Measurements from ENCODE around the gene AKAP11. TPM values are rescaled to one million over a fixed set of nuclear protein-coding genes. Genes with fewer than 3 reads are reported as not detected.

The AKAP11 gene
- total and polyA plus RNA-seq, 2 of the 13 experiments (the other 11 are each of a cell fraction or from before 2014, with no cell fraction given): 7.2 to 9.8 TPM

GRCh38 chr13:42271337-42272114 is 426 bp upstream of the AKAP11 start (continued):
- TF ChIP-seq ZNF766 (CRISPR knock-in tag; IDR thresholded peaks at IDR 0.05; ENCODE audit: borderline replicate concordance): peak; percentile 92; the same call in 1 of the 2 replicates
- TF ChIP-seq KDM4B (CRISPR knock-in tag; IDR thresholded peaks at IDR 0.05): no peak
- peak; percentile 67; the same call in 1 of the 2 replicates for TF ChIP-seq ZNF75D (CRISPR knock-in tag; IDR thresholded peaks at IDR 0.05; ENCODE audit: borderline replicate concordance)
- TF ChIP-seq HOXA7 (CRISPR knock-in tag; IDR thresholded peaks at IDR 0.05): no peak
- TF ChIP-seq SRY (CRISPR knock-in tag; IDR thresholded peaks at IDR 0.05): peak; percentile 74; the same call in 1 of the 2 replicates
- TF ChIP-seq NFE2L2 (IDR thresholded peaks at IDR 0.05; ENCODE audit: low read length): no peak
- peak; percentile 77 for TF ChIP-seq NFYC (CRISPR knock-in tag; IDR thresholded peaks at IDR 0.05)
- TF ChIP-seq ZNF883 (CRISPR knock-in tag; IDR thresholded peaks at IDR 0.05; ENCODE audit: not compliant biosample characterization): peak; percentile 47
- peak; percentile 79 for TF ChIP-seq TFE3 (CRISPR knock-in tag; IDR thresholded peaks at IDR 0.05)
- TF ChIP-seq SIX4 (CRISPR knock-in tag; IDR thresholded peaks at IDR 0.05): peak; percentile 44; the same call in 1 of the 2 replicates
- no peak for TF ChIP-seq CREM (IDR thresholded peaks at IDR 0.05)
- TF ChIP-seq CREM (CRISPR knock-in tag; IDR thresholded peaks at IDR 0.05): no peak
- TF ChIP-seq RXRB (CRISPR knock-in tag; IDR thresholded peaks at IDR 0.05; ENCODE audit: borderline replicate concordance): peak; percentile 44; the same call in 1 of the 2 replicates
- TF ChIP-seq TCF7L2 (IDR thresholded peaks at IDR 0.05; ENCODE audit: low read depth, low read length): no peak
- no peak for TF ChIP-seq ZNF121 (CRISPR knock-in tag; IDR thresholded peaks at IDR 0.05)
- TF ChIP-seq E2F5 (CRISPR knock-in tag; conservative IDR thresholded peaks at IDR 0.05): peak; percentile 85
- peak; percentile 33 for TF ChIP-seq CBX1 (IDR thresholded peaks at IDR 0.05; ENCODE audit: low read depth)
- TF ChIP-seq, protein P1, sequence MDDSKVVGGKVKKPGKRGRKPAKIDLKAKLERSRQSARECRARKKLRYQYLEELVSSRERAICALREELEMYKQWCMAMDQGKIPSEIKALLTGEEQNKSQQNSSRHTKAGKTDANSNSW (CRISPR knock-in tag; IDR thresholded peaks at IDR 0.05; ENCODE audit: borderline replicate concordance): peak; percentile 36; the same call in 1 of the 2 replicates
- no peak for TF ChIP-seq SNRNP70 (IDR thresholded peaks at IDR 0.05; ENCODE audit: low read depth, low read length)
- no peak for TF ChIP-seq ZNF784 (CRISPR knock-in tag; IDR thresholded peaks at IDR 0.05; ENCODE audit: borderline replicate concordance)
- peak; percentile 63; the same call in 1 of the 2 replicates for TF ChIP-seq NCOA2 (CRISPR knock-in tag; IDR thresholded peaks at IDR 0.05)
- TF ChIP-seq ZSCAN20 (CRISPR knock-in tag; IDR thresholded peaks at IDR 0.05; ENCODE audit: borderline replicate concordance): peak; percentile 96
- peak; percentile 69; the same call in 1 of the 2 replicates for TF ChIP-seq IRF2 (CRISPR knock-in tag; IDR thresholded peaks at IDR 0.05)
- TF ChIP-seq KDM1A (CRISPR knock-in tag; IDR thresholded peaks at IDR 0.05): no peak
- no peak for TF ChIP-seq ZNF709 (CRISPR knock-in tag; IDR thresholded peaks at IDR 0.05)
- no peak for TF ChIP-seq CHCHD3 (CRISPR knock-in tag; IDR thresholded peaks at IDR 0.05)
- no peak for TF ChIP-seq ZIK1 (CRISPR knock-in tag; IDR thresholded peaks at IDR 0.05; ENCODE audit: borderline replicate concordance, low read depth)
- no peak for TF ChIP-seq KDM3A (CRISPR knock-in tag; IDR thresholded peaks at IDR 0.05; ENCODE audit: low read depth)
